Neural cell (in vitro differentiated cells): Measurements from ENCODE around the gene RAB21. TPM values are rescaled to one million over a fixed set of nuclear protein-coding genes. Genes with fewer than 3 reads are reported as not detected.

Experiments used
- H2AFZ ChIP-seq: fragments of 200-600, 300-800 bp; sonication (generic), shearing (Covaris generic); 2 replicates; pipeline ENCODE4 v1.6.0; 2014; ENCODE audit warnings: low read depth, mild to moderate bottlenecking, antibody characterized with exemption, low read length, moderate library complexity
- H3F3A ChIP-seq: fragments of 200-600 bp; shearing (Covaris generic); 2 replicates; pipeline ENCODE4 v1.6.1; 2016; ENCODE audit warnings: mild to moderate bottlenecking, moderate library complexity, mixed read lengths, antibody characterized with exemption, low read length; ENCODE audit not compliant: insufficient read depth, poor library complexity, severe bottlenecking
- H3K27ac ChIP-seq: fragments of 200-600, 300-800 bp; sonication (generic), shearing (Covaris generic); 2 replicates; pipeline ENCODE4 v1.5.1; 2014; ENCODE audit warnings: mild to moderate bottlenecking, low read length, moderate library complexity
- H3K27me3 ChIP-seq: fragments of 300-800, 200-600 bp; sonication (generic), shearing (Covaris generic); 2 replicates; pipeline ENCODE4 v1.6.0; 2014; ENCODE audit warnings: mild to moderate bottlenecking, low read depth, low read length, moderate library complexity; ENCODE audit not compliant: insufficient read depth
- H3K36me3 ChIP-seq: fragments of 300-800, 200-600 bp; sonication (generic), shearing (Covaris generic); 2 replicates; pipeline ENCODE4 v1.5.1; 2014; ENCODE audit warnings: mild to moderate bottlenecking, antibody characterized with exemption, low read length, moderate library complexity; ENCODE audit not compliant: insufficient read depth
- H3K4me2 ChIP-seq: fragments of 300-800, 200-600 bp; sonication (generic), shearing (Covaris generic); 2 replicates; pipeline ENCODE4 v1.6.0; 2014; ENCODE audit warnings: mild to moderate bottlenecking, low read length
- H3K4me3 ChIP-seq: fragments of 300-800, 200-600 bp; sonication (generic), shearing (Covaris generic); 2 replicates; pipeline ENCODE4 v1.5.1; 2014; ENCODE audit warnings: mild to moderate bottlenecking, low read length, moderate library complexity
- H3K79me2 ChIP-seq: fragments of 200-600 bp; shearing (Covaris generic); replicated peaks from 2 replicates; pipeline ENCODE4 v1.6.0; 2014; ENCODE audit warnings: mild to moderate bottlenecking, low read length, moderate library complexity; ENCODE audit not compliant: insufficient read depth
- H3K9ac ChIP-seq: fragments of 300-800, 200-600 bp; sonication (generic), shearing (Covaris generic); 2 replicates; pipeline ENCODE4 v1.6.1; 2016; ENCODE audit warnings: mild to moderate bottlenecking, low read length, mixed read lengths
- H3K9me2 ChIP-seq: fragments of 200-600 bp; shearing (Covaris generic); 2 replicates; pipeline ENCODE4 v1.6.1; 2016; ENCODE audit warnings: mild to moderate bottlenecking, low read length, mixed read lengths; ENCODE audit not compliant: insufficient read depth
- H3K9me3 ChIP-seq: fragments of 200-600, 300-800 bp; sonication (generic), shearing (Covaris generic); 2 replicates; pipeline ENCODE4 v1.6.1; 2016; ENCODE audit warnings: mild to moderate bottlenecking, mixed run types, low read length, moderate library complexity, mixed read lengths
- H4K20me1 ChIP-seq: fragments of 200-600 bp; shearing (Covaris generic); 2 replicates; pipeline ENCODE4 v1.6.1; 2016; ENCODE audit warnings: mild to moderate bottlenecking, mixed run types; ENCODE audit not compliant: insufficient read depth
- CTCF ChIP-seq: fragments of 450-650 bp; IDR thresholded peaks from 2 replicates; pipeline ENCODE4 v1.5.1; 2014; ENCODE audit warnings: antibody characterized with exemption, mild to moderate bottlenecking, moderate library complexity; ENCODE audit not compliant: poor library complexity, severe bottlenecking
- EP300 ChIP-seq: fragments of 450-650 bp; conservative IDR thresholded peaks from 2 replicates; pipeline ENCODE4 v1.6.1; 2014; ENCODE audit warnings: antibody characterized with exemption, mild to moderate bottlenecking, moderate library complexity; ENCODE audit not compliant: poor library complexity, severe bottlenecking
- EZH2 ChIP-seq: fragments of 200-600, 300-800 bp; shearing (Covaris generic), sonication (generic); IDR thresholded peaks from 2 replicates; pipeline ENCODE4 v1.6.1; 2014; ENCODE audit warnings: antibody characterized with exemption, low read length, borderline replicate concordance, mild to moderate bottlenecking; ENCODE audit not compliant: insufficient read depth, poor library complexity, severe bottlenecking
- MXI1 ChIP-seq: fragments of 450-650 bp; conservative IDR thresholded peaks from 2 replicates; pipeline ENCODE4 v1.6.1; 2014; ENCODE audit warnings: antibody characterized with exemption, mild to moderate bottlenecking; ENCODE audit not compliant: poor library complexity, severe bottlenecking
- POLR2AphosphoS5 ChIP-seq: IDR thresholded peaks from 2 replicates; pipeline ENCODE4 v1.6.1; 2012
- RAD21 ChIP-seq: fragments of 450-650 bp; conservative IDR thresholded peaks from 2 replicates; pipeline ENCODE4 v1.6.1; 2014; ENCODE audit warnings: antibody characterized with exemption, mild to moderate bottlenecking, moderate library complexity
- REST ChIP-seq: IDR thresholded peaks from 2 replicates; pipeline ENCODE4 v1.6.1; 2012; ENCODE audit warnings: borderline replicate concordance
- SMC3 ChIP-seq: fragments of 450-650 bp; conservative IDR thresholded peaks from 2 replicates; pipeline ENCODE4 v1.6.1; 2014; ENCODE audit warnings: antibody characterized with exemption, mild to moderate bottlenecking, moderate library complexity; ENCODE audit not compliant: poor library complexity
- TAF1 ChIP-seq: IDR thresholded peaks from 2 replicates; pipeline ENCODE4 v1.6.1; 2012; ENCODE audit warnings: low read depth
- polyA plus RNA-seq: library from polyadenylated mRNA; depleted of rRNA; stranded (reverse); fragments of >200 nt; gene quantifications from 2 replicates; pipeline ENCODE4 v1.2.3, GENCODE V29; 2014

The RAB21 gene
- polyA plus RNA-seq, 1 donor from 2014 or later = 26.3 TPM

GRCh38 chr12:71764587-71765321, 10.1 kb downstream of the RAB21 start:
- Histone ChIP-seq H3K9me2 (no peaks in the 10 kb centered on the region), H3K4me2 (no peak overlapping the region), H3F3A (no peaks in the 10 kb centered on the region), H3K27ac (no peak overlapping the region), H3K79me2 (peaks cover 83% of the 10 kb centered on the region), H3K27me3 (no peaks in the 10 kb centered on the region), H3K4me3 (no peak overlapping the region), H3K9ac (no peak overlapping the region), H2AFZ (no peak overlapping the region), H3K36me3 (no peaks in the 10 kb centered on the region), H4K20me1 (no peaks in the 10 kb centered on the region), H3K9me3 (no peaks in the 10 kb centered on the region)
- TF ChIP-seq EP300 (no peak), EZH2 (no peak), POLR2AphosphoS5 (no peak), REST (no peak), RAD21 (no peak), CTCF (no peak), TAF1 (no peak), SMC3 (no peak), MXI1 (no peak)

DNA sequence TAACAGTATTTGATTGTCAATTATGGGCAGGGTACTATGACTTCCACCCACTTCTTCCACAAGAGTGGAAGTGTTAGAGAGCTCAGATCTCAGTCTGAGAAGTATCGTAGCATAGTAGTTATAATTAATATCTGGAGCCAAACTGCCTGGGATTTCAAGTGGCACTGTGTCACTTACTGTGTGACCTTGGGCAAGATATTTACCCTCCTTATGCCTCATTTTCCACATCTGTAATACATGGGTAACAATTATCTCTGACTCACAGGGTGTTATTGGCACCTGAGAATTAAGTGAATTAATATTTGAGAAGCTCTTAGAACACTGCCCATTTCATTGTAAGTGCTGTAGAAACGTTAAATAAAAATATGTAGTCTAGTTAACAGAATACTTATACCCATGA, 11.5 kb downstream of the RAB21 start:
- Histone ChIP-seq H3K27ac (no peak overlapping the region), H3K79me2 (peaks cover 70% of the 10 kb centered on the region), H2AFZ (no peak overlapping the region), H3K9me2 (no peaks in the 10 kb centered on the region), H3K4me2 (no peak overlapping the region), H3K9me3 (no peaks in the 10 kb centered on the region), H3K9ac (no peak overlapping the region), H4K20me1 (no peaks in the 10 kb centered on the region), H3K27me3 (no peaks in the 10 kb centered on the region), H3K4me3 (no peak overlapping the region), H3K36me3 (no peaks in the 10 kb centered on the region), H3F3A (no peaks in the 10 kb centered on the region)
- TF ChIP-seq TAF1 (no peak), POLR2AphosphoS5 (no peak), REST (no peak), CTCF (no peak), RAD21 (no peak), SMC3 (no peak), EZH2 (no peak), MXI1 (no peak), EP300 (no peak)
